Kidney (tissue), 14 donors: ENCODE data around the gene ACP1. TPM values are rescaled to one million over a fixed set of nuclear protein-coding genes. Genes with fewer than 3 reads are reported as not detected.

Source experiments
- DNase-seq, 5 donors: peaks; one replicate each; pipeline ENCODE4 v3.0.0-alpha.2; 2013 to 2020
- FAIRE-seq: peaks from 2 replicates; lab custom pipeline; 2012; peaks lifted over from hg19 to GRCh38; lab: Jason Lieb, UNC
- H3K27ac ChIP-seq, 2 donors: one replicate each; pipeline ENCODE4 v1.7.0; 2013; ENCODE audit warnings: low read depth in 2 of 2, low read length in 2 of 2, inconsistent platforms in 1 of 2
- H3K27me3 ChIP-seq: one replicate; pipeline ENCODE4 v1.7.1; 2013; ENCODE audit warnings: low read length, inconsistent platforms; ENCODE audit not compliant: control insufficient read depth, insufficient read depth
- H3K36me3 ChIP-seq, 3 donors: one replicate each; pipeline versions ENCODE4 v1.7.0 to v1.7.1; 2013; ENCODE audit warnings: low read length in 3 of 3, control low read depth in 1 of 3, inconsistent platforms in 1 of 3; ENCODE audit not compliant: insufficient read depth in 3 of 3, control insufficient read depth in 2 of 3
- H3K4me1 ChIP-seq, 3 donors: one replicate each; pipeline versions ENCODE4 v1.7.0 to v1.7.1; 2013; ENCODE audit warnings: low read length in 3 of 3, inconsistent platforms in 1 of 3, low read depth in 1 of 3; ENCODE audit not compliant: control insufficient read depth in 2 of 3, insufficient read depth in 2 of 3
- H3K4me3 ChIP-seq, 3 donors: one replicate each; pipeline versions ENCODE4 v1.7.0 to v1.8.1; 2013; ENCODE audit warnings: low read length in 3 of 3, control low read depth in 1 of 3, inconsistent platforms in 1 of 3
- H3K9ac ChIP-seq, 3 donors: one replicate each; pipeline versions ENCODE4 v1.7.0 to v1.7.1; 2013; ENCODE audit warnings: low read length in 3 of 3, control low read depth in 1 of 3, inconsistent platforms in 1 of 3
- H3K9me3 ChIP-seq, 3 donors: one replicate each; pipeline versions ENCODE4 v1.7.0 to v1.7.1; 2013; ENCODE audit warnings: low read length in 3 of 3, control low read depth in 1 of 3, inconsistent platforms in 1 of 3; ENCODE audit not compliant: control insufficient read depth in 2 of 3, insufficient read depth in 1 of 3
- intact Hi-C: fragments of 100-400 bp; cut with DNase I; formaldehyde crosslinking; loops from one replicate; pipeline ENCODE4 v1.11.1; 2022
- polyA plus RNA-seq: library from polyadenylated mRNA; stranded (reverse); fragments of 350-450 nt; fragmentation: Illumina TruSeq; extraction: RNeasy Lipid Tissue Mini Kit (QIAGEN cat#74804); gene quantifications from one replicate; pipeline ENCODE4 v1.2.3, GENCODE V29; 2014; ENCODE audit warnings: low read depth, low replicate concordance; ENCODE audit not compliant: insufficient read depth
- total RNA-seq: library from RNA; stranded (reverse); fragmentation: NEBNext Ultra II Directional; extraction: Animal tissue kit (Norgen Biotek cat#: 25700); gene quantifications from one replicate; pipeline ENCODE4 v1.2.1, GENCODE V29; 2021
- TF ChIP-seq, protein P1 (sequence below): IDR thresholded peaks from 3 replicates; pipeline ENCODE4 v1.5.1; 2012; ENCODE audit warnings: mild to moderate bottlenecking, moderate library complexity, borderline replicate concordance; ENCODE audit not compliant: insufficient read depth; ENCODE audit errors: extremely low read depth
- donor health status: control.
- donor health status: control.
- donor health status: control.
- donor health status: control.
- donor health status: control.
- donor health status: DM: yes; HTN: yes; CAD: no.
- donor health status: Normal renal cell carcinoma (clear cell type).

The ACP1 gene
- total and polyA plus RNA-seq, 2 donors from 2014 or later = 75.1 to 122 TPM

DNA sequence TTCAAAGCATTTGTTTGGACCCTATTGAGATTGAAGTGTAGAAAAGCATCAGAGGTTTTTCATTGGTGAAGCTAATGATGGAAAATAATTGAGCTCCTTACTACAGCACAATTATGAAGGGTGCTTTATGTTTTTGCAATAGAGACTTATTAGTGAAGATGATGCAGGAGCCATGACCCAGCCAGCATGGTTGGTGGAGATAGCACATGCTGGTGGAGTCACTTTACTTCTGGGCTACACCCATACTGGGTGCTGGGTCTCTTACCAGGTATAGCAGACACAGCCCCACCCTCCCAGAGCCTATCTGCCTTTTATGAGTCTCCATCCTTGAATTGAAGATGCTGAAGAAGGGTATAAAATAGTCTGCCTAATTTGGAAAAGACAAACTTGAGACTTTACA lies 3.6 kb downstream of the ACP1 start:
- TF ChIP-seq, protein P1, sequence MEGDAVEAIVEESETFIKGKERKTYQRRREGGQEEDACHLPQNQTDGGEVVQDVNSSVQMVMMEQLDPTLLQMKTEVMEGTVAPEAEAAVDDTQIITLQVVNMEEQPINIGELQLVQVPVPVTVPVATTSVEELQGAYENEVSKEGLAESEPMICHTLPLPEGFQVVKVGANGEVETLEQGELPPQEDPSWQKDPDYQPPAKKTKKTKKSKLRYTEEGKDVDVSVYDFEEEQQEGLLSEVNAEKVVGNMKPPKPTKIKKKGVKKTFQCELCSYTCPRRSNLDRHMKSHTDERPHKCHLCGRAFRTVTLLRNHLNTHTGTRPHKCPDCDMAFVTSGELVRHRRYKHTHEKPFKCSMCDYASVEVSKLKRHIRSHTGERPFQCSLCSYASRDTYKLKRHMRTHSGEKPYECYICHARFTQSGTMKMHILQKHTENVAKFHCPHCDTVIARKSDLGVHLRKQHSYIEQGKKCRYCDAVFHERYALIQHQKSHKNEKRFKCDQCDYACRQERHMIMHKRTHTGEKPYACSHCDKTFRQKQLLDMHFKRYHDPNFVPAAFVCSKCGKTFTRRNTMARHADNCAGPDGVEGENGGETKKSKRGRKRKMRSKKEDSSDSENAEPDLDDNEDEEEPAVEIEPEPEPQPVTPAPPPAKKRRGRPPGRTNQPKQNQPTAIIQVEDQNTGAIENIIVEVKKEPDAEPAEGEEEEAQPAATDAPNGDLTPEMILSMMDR = no peak
- DNase-seq (no peak), FAIRE-seq (no peak)
- H3K4me3 ChIP-seq = no peak overlapping the region
- intact Hi-C loops = no loop called here
- no peaks in the 10 kb centered on the region for H3K27me3 ChIP-seq
- H3K4me1 ChIP-seq = peaks cover 4 to 7% (median 4%) of the 10 kb centered on the region in 3 donors
- H3K9ac ChIP-seq = no peak overlapping the region
- no peak overlapping the region for H3K27ac ChIP-seq
- H3K9me3 ChIP-seq = no peaks in the 10 kb centered on the region
- H3K36me3 ChIP-seq = no peaks in the 10 kb centered on the region

DNA sequence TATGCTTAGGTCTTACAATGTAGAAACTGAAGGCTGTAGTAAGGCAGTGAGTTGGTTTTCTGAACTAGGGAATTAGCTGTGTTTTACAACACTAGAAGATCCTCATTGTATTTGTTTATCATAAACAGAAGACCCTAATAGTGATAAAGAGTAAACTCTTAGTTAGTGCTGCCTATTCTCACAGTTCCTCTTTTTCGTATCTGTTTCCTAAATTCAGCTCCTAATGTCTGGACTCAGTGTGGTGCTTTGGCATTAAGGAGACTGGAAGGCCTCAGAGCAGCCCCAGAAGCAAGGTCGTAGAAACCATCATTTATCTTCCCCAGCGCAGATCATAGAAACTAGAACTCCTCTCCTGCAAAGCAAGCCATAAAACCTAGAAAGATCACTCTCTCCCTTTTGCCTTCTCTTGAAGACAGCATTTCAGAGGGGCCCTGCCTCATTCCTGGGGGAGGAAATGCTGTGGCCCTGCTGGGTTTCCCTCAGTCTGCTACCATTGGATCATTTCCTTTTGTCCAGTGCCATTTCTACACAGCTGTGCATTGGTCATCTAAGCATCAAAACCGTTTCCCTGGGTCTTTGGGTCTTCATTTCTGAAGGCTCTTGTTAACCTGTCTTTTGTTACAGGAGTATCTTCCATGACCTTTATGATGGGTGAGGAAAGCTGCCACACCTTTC lies 4.7 kb downstream of the ACP1 start:
- no peak for DNase-seq
- intact Hi-C loops = no loop called here
- Histone ChIP-seq H3K4me1 (peaks cover 4 to 7% (median 4%) of the 10 kb centered on the region in 3 donors), H3K9ac (no peak overlapping the region), H3K27me3 (no peaks in the 10 kb centered on the region), H3K9me3 (no peaks in the 10 kb centered on the region), H3K36me3 (no peaks in the 10 kb centered on the region), H3K27ac (no peak overlapping the region), H3K4me3 (no peak overlapping the region)
- no peak for FAIRE-seq
- TF ChIP-seq, protein P1 = no peak

DNA sequence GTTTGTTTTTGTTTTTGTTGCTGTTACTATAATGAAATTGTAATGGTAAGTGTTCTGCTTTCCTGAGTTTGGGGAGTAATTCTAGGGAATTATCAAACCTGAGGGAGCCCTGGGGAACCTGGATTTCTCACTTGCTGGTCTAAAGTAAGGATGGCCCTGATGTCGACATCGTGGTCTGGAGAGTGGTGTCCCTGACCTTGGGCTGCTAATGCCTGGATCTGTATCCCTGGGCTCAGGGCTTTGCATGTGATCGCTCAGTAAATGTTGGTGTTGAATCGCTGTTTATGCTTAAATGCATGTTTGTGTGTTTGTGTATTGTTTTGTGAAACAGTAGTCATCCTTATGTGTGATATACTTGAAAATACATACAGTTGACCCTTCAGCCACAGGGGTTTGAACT lies 6.1 kb downstream of the ACP1 start:
- H3K4me1 ChIP-seq = peaks cover 0 to 4% (median 4%) of the 10 kb centered on the region in 3 donors
- DNase-seq (no peak), FAIRE-seq (no peak)
- intact Hi-C loops = no loop called here
- peaks cover 0 to 3% (median 0%) of the 10 kb centered on the region in 3 donors for H3K36me3 ChIP-seq
- H3K4me3 ChIP-seq = no peak overlapping the region
- TF ChIP-seq, protein P1 = no peak
- no peak overlapping the region for H3K9ac ChIP-seq
- no peaks in the 10 kb centered on the region for H3K27me3 ChIP-seq
- H3K9me3 ChIP-seq = no peaks in the 10 kb centered on the region
- H3K27ac ChIP-seq = no peak overlapping the region
